Stimulated activated CD4-positive, alpha-beta T cell treated with anti-CD3 and anti-CD28 coated beads, Interleukin-15, amount 100 ng/mL, for 1 hour (primary cell): ENCODE measurements around the gene AIRE.
"Not testable (repeated sequence)": the region's sequence is repeated elsewhere in the genome, so short reads cannot be mapped to it uniquely, and the experiment has no call there.

Experiments
- DNase-seq, 2 donors: peaks; one replicate each; pipeline ENCODE4 v3.0.0-alpha.2; 2020; ENCODE audit warnings: low read depth in 1 of 2, low spot score in 1 of 2

The AIRE gene

DNA sequence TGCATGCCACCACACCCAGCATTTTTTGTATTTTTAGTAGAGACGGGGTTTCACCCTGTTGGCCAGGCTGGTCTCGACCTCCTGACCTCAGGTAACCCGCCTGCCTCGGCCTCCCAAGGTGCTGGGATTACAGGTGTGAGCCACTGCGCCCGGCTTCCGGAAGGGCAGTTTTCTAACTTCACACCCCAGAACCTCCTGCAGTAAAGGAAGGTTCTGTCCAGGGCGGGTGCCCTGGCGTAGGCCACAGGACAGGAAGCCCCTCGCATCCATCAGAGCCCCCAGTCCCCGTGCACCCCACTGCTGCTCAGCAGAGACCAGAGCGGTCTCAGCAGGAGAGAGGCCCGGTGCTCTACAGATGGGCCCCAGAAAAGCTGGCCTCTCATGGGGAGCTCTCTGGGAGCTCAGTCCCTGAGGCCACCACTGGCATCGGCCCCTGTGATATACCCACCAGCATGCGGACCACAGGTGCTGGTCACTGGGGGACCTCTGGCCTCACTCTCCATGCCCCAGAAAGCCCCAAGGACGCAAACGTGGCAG lies 19.9 kb upstream of the AIRE start:
- no peak for DNase-seq

GRCh38 chr21:44267655-44268142 lies 18.0 kb upstream of the AIRE start:
- DNase-seq = no peak

- DNase-seq = no peak
Observed at GRCh38 chr21:44269090-44269489, 16.6 kb upstream of the AIRE start.

- no peak for DNase-seq
Observed at GRCh38 chr21:44271558-44272283, 14.0 kb upstream of the AIRE start.

GRCh38 chr21:44272284-44272858 lies 13.3 kb upstream of the AIRE start:
- DNase-seq = no peak

DNA sequence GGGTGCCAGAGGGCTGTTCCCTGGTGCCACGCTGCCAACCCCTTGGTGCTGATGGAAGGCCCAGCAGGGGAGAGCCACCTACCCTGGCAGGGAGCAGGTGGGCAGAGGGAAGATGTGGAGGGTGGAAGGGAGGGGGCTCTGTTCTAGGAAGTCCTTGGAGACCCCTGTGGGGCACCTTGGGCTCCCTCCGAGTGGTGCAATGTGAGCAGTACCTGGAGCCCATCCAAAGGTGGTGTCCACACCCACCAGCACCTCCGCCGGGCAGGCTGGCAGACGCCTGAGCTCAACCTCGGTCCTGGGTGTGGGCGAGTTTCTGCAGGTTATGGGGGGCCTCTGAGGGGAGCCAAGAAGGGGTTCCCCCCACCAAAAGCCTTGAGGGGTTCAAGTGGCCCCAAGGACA lies 12.6 kb upstream of the AIRE start:
- no peak for DNase-seq

GRCh38 chr21:44275041-44275440 lies 10.6 kb upstream of the AIRE start:
- no peak for DNase-seq

DNA sequence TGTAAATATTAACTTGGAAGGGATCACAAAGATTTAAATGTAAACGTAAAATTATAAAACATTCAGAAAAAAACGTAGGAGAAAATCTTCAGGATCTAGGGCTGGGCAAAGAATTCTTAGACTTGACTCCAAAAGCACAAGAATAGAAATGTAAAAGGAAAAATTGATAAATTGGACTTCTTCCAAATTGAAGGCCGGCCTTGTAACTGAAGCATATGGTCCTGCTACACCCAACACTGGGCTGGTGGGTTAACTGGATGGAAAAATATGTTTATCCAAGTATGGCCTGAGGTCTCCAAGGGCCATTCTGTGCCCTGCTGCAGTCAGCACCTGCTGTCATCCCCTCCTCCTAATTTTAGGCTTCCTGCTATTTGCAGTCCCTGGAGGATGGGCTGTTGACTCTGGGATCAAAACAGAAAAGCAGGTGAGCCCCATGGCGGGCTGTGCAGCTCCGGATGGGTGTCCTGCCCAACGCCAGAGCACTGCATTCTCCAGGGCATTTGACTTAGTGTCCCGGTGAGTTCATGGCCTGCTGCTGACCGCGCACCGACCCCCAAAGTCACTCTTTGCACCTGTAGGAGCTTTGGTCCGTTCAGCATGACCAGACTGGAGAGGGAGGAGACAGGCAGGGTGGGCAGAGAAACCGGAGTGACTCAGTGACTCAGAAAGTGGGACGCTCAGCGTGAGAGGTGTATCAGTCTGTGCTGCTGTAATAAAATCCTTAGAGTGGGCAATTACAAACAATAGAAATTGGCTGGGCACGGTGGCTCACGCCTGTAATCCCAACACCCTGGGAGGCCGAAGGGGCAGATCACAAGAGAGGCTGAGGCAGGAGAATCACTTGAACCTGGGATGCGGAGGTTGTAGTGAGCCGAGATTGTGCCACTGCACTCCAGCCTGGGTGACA lies 6.1 kb upstream of the AIRE start:
- DNase-seq = no peak

- DNase-seq = no peak
Observed at GRCh38 chr21:44281801-44282200, 3.9 kb upstream of the AIRE start.

GRCh38 chr21:44282370-44282769 lies 3.3 kb upstream of the AIRE start:
- DNase-seq = no peak

GRCh38 chr21:44283211-44283785 lies 2.4 kb upstream of the AIRE start:
- not testable (repeated sequence) for DNase-seq

DNA sequence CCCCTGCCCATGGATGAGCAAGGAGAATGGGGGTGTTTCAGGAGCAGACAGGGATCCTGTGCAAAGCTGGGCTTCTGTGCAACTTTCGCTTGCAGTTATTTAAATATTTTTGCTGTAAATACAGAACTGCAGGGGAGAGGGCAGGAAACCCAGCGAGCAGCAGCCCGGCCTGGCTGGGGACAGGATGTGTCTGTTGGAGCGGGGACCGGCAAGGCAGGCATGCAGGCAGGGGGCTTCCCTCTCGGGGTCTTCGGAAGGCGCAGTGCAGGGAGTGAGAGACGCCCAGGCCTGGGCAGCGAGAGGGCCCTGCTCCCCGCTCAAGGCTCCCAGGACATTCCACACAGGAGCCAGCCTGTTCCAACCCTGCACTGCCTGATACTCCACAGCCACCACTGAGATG lies 1.7 kb upstream of the AIRE start:
- DNase-seq = no peak

DNA sequence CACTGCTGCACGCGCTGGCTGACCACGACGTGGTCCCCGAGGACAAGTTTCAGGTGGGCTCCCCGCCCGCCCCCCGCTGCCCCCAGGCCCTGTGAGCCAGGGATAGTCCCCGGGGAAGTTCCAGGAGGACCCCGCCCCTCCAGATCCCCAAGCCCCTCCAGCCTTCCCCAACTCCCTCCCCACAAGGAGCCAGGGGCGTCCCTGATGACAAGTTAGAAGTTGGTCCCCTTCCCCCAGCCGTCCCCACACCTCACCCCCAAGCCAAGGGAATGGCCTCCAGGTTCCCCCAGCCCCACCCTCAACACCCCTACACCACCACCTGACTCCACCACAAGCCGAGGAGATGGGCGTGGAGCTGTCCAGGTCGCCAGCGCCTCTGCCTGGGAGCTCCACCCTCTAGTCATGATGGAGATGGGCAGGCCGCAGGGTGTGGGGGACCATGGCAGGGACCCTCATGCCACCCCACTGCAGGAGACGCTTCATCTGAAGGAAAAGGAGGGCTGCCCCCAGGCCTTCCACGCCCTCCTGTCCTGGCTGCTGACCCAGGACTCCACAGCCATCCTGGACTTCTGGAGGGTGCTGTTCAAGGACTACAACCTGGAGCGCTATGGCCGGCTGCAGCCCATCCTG lies 525 bp downstream of the AIRE start:
- DNase-seq = no peak

DNA sequence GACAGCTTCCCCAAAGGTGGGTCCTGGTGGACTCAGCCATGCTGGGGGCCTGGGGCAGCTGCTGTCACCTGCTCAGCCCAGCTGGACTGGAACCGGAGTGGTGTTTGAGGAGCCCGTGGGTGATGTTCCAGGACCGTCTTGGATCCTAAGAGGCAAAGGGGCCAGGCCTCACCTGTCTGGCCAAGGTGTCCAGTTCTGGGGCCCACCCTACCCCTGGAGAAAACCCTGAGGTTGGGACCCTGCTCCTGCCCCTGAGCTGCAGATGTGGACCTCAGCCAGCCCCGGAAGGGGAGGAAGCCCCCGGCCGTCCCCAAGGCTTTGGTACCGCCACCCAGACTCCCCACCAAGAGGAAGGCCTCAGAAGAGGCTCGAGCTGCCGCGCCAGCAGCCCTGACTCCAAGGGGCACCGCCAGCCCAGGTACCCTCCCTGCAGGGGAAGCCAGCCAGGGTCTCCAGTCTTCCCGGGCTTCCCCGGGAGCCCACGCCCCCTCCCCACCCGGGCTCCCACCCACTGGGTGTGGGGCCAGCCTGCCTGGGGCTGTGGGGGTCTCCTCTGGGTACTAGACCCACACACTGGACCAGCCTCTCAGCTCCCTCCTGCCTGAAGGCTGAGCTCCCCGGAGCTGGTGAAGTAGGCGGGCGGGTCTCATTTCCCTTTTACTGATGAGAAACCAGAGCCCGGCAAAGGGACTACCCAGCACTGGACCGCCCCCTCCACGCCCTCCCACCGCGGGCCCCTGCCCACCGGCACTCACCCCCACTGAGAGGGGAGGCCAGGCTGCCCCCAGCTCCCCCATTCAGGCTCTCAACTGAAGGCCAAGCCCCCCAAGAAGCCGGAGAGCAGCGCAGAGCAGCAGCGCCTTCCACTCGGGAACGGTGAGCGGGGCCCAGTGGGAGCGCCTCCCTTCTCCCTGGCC lies 1.3 kb downstream of the AIRE start:
- DNase-seq = no peak

DNA sequence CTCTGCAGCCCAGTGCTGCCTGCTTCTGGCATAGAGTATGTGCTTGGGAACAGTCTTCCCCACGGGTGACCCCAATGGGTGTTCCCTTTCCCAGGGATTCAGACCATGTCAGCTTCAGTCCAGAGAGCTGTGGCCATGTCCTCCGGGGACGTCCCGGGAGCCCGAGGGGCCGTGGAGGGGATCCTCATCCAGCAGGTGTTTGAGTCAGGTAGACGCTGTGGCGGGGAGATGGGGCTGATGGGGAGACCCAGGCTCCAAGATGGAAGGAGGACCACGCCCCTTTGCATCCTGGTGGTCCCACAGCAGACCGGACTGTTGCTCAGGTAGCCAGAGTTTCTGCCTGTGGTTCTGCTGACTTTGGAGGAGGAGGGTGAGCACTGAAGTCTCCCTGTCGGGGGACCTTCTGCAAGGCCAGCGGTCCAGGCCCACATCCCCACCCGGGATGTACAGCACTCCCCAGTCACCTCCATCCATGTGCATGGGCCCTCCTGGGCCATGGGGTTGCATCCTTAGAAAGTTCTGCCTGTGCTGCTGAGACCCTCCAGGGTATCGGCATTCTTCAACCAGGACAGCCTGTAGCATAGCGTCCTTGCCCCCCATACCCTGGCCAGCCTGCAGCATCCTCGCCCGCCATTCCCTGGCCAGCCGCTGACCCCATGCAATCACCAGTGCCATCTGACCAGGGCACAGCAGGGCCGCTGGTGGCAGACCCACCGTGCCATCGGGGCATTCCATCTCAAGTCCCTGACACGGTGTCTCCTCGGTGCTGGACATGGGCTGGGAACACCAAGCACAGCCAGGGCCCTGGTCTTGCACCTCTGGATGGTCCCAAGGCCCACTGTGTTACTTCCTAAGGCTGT lies 2.8 kb downstream of the AIRE start:
- DNase-seq = no peak

- no peak for DNase-seq
Observed at GRCh38 chr21:44289381-44290010, 3.8 kb downstream of the AIRE start.

- no peak for DNase-seq
Observed at GRCh38 chr21:44290327-44291077, 4.8 kb downstream of the AIRE start.
